Spleen (tissue), 7 donors: ENCODE results near the gene SLC22A12.

Source experiments
- POLR2A ChIP-seq, 3 donors: fragments of 450-650 bp; IDR thresholded peaks; one replicate each; pipeline ENCODE4 v1.5.1; 2017; ENCODE audit warnings: antibody characterized with exemption in 3 of 3, mild to moderate bottlenecking in 1 of 3
- POLR2AphosphoS5 ChIP-seq, 3 donors: sonication (generic); formaldehyde crosslinking; IDR thresholded peaks; one replicate each; pipeline ENCODE4 v1.5.1; 2017; ENCODE audit warnings: antibody characterized with exemption in 3 of 3
- TF ChIP-seq, protein P1 (sequence below), 11 experiments: fragments of 200-600 bp in 7 of 11; fragments of 450-650 bp in 4 of 11; sonication (generic) in 4 of 11; IDR thresholded peaks in 8 of 11; conservative IDR thresholded peaks in 3 of 11; 1 replicate in 7 of 11; 2 replicates in 4 of 11; pipeline versions ENCODE4 v1.4.0 to v1.8.0; 2016 to 2021; ENCODE audit warnings: antibody characterized with exemption in 11 of 11, inconsistent platforms in 4 of 11, mild to moderate bottlenecking in 1 of 11
- donor health status: DM: no; HTN: no; CAD: no; lungs with moderate emphysema.
- donor health status: DM: no; HTN: no; CAD: no.
- donor health status: DM: no; HTN: no; CAD: no.

DNA sequence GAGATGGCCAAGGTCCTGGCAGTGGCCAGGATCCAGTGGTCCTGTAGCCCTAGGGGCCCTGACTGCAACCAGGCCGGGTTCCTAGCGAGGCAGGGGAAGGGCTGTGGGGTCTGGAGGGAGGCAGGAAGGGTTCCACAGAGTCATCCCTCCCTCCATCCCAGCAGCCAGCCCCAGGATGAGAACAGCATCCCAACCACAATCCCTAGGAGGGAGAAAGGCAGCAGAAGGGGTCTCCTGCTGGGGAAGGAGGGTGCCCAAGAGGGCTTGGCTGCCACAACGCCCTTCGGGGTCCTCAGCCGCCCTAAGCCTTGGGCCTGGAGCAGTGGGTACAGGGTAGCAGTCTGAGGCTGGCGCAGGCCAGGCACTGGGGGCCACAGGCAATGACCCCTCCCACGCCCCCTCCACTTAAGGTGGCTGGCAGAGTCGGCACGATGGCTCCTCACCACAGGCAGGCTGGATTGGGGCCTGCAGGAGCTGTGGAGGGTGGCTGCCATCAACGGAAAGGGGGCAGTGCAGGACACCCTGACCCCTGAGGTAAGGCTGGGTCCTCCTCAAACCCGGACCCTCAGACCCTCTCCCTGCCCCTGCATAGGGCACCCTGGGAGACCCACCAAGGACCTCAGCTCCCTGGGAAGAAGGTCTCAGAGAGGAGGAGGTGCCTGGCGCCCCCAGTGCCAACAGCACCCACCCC, 7.2 kb downstream of the SLC22A12 start:
- TF ChIP-seq, protein P1, sequence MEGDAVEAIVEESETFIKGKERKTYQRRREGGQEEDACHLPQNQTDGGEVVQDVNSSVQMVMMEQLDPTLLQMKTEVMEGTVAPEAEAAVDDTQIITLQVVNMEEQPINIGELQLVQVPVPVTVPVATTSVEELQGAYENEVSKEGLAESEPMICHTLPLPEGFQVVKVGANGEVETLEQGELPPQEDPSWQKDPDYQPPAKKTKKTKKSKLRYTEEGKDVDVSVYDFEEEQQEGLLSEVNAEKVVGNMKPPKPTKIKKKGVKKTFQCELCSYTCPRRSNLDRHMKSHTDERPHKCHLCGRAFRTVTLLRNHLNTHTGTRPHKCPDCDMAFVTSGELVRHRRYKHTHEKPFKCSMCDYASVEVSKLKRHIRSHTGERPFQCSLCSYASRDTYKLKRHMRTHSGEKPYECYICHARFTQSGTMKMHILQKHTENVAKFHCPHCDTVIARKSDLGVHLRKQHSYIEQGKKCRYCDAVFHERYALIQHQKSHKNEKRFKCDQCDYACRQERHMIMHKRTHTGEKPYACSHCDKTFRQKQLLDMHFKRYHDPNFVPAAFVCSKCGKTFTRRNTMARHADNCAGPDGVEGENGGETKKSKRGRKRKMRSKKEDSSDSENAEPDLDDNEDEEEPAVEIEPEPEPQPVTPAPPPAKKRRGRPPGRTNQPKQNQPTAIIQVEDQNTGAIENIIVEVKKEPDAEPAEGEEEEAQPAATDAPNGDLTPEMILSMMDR (IDR thresholded peaks at IDR 0.05 in 8 of 11, conservative IDR thresholded peaks at IDR 0.05 in 3 of 11): no peak
- TF ChIP-seq POLR2AphosphoS5 (IDR thresholded peaks at IDR 0.05) (no peak), POLR2A (IDR thresholded peaks at IDR 0.05) (no peak)
